Activated CD8-positive, alpha-beta memory T cell treated with anti-CD3 and anti-CD28 coated beads, Interleukin-2, amount 50 U/mL, for 24 hours (primary cell): Measurements from ENCODE around the gene FGF18.
A peak's percentile ranks its signal among the peaks of the same experiment; 100 is the strongest.

ENCODE experiments used
- DNase-seq: peaks from one replicate; pipeline ENCODE4 v3.0.0-alpha.2; 2020; ENCODE audit errors: extremely low read depth

Gene FGF18

DNA sequence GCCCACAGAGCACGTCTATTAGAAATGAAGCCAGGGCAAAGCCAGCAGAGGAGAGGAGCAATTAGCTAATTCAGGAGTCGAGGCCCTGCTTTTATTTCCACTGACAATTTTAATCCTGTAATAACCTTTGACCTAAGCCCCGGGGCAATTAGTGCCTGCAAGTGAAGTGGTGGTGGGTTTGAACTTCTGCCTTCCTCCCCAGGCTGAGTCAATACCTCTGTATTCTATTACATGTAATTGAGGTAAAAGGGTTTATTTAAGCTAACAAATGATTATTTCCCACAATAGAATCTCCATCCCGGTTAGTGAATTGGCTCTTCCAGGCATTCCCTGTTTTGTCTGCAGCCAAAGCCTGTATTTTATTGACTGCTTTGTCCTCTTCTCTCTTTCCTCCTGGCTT is 49.9 kb downstream of the FGF18 start:
- no peak for DNase-seq

- DNase-seq: no peak
These were observed 51.0 kb downstream of the FGF18 start for GRCh38 chr5:171470420-171470819.

DNA sequence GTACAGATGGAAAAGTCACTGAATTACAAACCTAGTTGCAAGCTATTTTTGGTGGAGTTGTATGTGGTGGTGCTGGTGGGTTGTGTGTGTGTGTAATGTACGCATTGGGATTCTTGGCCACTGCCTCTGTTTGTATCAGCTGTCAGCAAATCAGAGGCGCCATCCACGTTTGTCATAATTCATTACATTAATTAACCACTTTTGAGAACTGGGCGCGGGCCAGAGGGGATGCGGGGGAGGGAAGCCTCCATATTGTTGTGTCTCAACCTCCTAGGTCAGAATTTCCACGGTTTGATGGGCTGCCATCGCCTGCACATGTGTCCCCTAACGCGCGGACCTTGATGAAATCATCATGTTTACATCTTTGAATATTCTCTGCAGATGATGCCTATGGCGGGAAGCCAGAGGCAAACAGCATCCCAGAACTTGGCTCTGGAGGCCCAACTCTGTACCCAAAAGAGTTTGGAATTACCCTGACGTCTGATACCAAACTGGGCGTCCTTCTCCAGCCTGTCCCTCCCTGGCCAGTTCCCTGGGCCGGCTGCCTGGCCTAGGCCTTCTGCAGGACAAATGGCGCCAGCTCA is 54.9 kb downstream of the FGF18 start:
- no peak for DNase-seq

GRCh38 chr5:171475596-171475995 is 56.1 kb downstream of the FGF18 start:
- no peak for DNase-seq

GRCh38 chr5:171476701-171477100 is 57.3 kb downstream of the FGF18 start:
- no peak for DNase-seq

DNA sequence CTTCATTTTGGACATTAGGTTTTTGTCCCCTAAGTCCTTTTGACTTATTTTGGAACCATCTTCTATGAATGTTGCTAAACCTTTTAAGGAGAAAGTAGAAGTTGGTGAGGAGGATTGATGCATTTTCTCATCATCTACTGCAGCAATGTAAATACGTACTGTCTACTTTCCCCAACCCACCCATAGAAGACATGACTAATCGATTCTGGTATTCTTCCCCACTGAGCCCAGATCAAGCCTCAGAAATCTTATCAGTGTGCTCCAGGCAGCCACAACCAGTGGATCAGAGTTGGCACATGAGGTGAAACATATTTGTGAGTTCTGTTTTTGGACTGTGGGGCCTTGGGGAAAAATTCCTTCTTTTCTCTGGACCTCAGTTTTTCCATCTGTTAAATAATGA is 57.7 kb downstream of the FGF18 start:
- no peak for DNase-seq

- DNase-seq: no peak
These were observed 58.2 kb downstream of the FGF18 start for GRCh38 chr5:171477666-171478065.

- DNase-seq: no peak
These were observed 59.7 kb downstream of the FGF18 start for GRCh38 chr5:171478946-171479775.

- no peak for DNase-seq
These were observed 60.3 kb downstream of the FGF18 start for GRCh38 chr5:171479776-171480125.

GRCh38 chr5:171480239-171480638 is 60.8 kb downstream of the FGF18 start:
- no peak for DNase-seq

DNA sequence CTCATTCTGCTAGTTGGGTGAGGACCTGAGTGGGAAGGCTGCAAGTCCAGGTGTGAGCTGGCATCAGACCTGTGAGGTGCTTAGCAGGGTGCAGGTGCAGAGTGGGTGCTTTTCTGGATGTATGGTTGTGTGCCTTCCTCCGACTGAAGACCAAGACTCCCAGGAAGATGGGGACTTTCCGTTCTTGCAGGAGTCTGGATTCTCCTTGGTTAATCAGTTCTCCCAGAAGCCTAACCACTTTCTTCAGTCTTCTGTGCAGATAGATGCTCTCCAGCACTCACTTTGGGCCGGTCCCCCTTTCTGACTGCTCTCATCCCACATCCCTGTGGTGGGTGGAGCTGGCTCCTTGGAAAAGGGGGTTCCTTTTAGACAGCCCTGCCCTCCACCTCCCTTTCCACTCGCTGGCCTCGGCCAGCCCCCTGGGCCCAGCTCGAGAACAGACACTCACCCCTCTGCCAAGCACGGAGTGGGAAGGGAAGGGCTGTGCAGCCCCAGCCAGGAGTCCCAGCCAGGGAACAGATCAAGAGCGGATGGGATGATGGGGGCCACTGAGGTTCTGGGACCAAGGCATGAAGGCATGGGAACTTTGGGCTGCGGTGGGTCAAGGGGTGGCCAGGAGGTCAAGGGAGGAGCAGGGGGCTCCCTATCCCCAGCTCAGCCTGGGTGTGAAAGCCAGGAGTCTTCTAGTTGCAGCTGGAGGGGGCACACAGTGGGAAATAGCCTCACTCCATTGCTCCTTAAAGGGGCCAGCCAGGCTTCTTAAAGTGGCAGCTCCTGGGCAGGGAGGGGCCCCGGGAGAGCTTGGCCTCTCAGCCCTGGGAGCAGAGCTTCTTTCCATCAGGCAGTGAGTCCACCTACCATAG is 62.4 kb downstream of the FGF18 start:
- DNase-seq: no peak

GRCh38 chr5:171482434-171482730 is 62.9 kb downstream of the FGF18 start:
- no peak for DNase-seq

- no peak for DNase-seq
These were observed 64.2 kb downstream of the FGF18 start for GRCh38 chr5:171483551-171484135.

DNA sequence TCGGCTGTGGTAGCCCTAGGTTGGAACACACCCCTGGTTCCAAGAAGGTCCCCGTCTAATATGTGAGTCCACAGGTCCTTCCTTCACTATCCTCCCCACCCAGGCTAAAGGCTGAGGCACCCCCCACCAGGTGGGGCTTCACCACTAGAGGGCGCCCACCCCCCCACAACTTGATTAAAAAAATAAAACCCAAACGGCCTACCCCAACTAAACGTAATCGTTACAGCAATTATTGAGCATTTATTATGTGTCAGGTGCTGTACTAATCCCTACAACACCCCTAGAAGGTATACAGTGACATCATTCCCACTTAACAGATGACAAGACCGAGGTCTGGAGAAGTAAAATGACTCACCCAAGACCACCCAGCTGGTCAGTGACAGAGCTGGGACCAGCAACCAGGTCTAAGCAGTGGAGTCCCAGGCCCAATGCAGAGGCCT is 65.0 kb downstream of the FGF18 start:
- peak; percentile 7 for DNase-seq

DNA sequence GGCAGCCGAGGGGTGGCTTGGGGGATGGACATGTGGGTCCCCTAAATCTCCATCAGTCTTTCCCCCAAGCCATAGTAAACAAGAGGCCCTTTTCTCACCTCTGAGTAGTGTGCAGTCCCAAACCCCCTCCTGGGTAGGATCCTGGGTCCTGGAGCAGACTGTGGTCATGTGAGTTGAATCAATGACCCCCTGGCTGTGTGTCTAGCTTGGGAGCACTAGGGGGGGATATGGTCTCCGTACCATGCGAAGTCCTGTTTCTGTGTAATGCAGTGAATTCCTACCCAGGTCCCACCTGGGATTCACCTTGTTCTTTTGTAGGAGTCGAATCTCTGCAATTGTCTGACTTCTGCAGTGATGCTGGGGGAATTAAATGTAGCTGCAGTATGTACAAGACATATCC is 66.2 kb downstream of the FGF18 start:
- DNase-seq: no peak

DNA sequence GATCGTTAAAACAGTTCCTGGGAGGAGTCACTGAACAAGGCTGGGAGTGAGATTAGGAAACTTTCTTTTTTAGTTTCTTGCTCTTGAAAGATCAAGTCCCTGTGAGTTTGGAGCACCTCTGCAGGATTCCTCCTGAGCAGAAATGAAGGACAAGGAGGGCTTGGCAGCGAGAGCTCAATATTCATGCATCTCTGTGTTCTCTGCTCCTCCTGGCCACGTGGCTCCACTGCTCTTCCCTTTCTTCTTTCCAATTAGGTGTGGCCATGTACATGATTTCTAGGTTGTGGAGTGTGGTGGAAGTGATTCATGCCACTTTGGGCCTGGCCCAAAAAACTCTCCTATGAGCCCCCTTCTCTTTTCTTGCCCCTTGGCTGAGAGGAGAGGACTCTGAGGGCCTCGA is 67.2 kb downstream of the FGF18 start:
- no peak for DNase-seq

- DNase-seq: no peak
These were observed 69.4 kb downstream of the FGF18 start for GRCh38 chr5:171488876-171489275.

DNA sequence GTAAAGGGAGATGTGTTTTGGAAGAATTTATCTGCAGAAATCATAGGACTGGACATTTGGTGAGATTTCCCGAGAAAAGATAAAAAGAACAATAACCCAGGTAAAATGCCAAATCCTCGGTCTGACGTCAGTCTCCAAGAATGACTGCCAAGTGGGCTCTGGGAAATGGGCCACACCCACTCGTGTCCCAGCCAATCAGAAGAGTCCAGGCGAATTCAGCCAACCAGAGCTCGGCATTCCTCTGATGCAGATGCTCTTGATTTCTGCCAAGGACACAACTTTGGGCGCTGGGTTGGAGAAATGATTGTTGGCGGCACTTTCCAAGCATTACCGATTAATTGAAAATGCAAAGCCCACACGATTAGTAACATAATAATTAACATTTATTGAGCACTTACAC is 73.3 kb downstream of the FGF18 start:
- DNase-seq: no peak

GRCh38 chr5:171493646-171494393 is 74.4 kb downstream of the FGF18 start:
- no peak for DNase-seq

- DNase-seq: no peak
These were observed 75.1 kb downstream of the FGF18 start for GRCh38 chr5:171494452-171495121.

- no peak for DNase-seq
These were observed 75.8 kb downstream of the FGF18 start for GRCh38 chr5:171495122-171495700.
